Activated CD4-positive, alpha-beta T cell treated with anti-CD3 and anti-CD28 coated beads for 1 hour (primary cell): ENCODE results near the gene THRA.

ENCODE experiments used
- DNase-seq: peaks from one replicate; pipeline ENCODE4 v3.0.0-alpha.2; 2020

Gene THRA

GRCh38 chr17:40026816-40027613 is 35.8 kb upstream of the THRA start:
- DNase-seq = peak; percentile 62

DNA sequence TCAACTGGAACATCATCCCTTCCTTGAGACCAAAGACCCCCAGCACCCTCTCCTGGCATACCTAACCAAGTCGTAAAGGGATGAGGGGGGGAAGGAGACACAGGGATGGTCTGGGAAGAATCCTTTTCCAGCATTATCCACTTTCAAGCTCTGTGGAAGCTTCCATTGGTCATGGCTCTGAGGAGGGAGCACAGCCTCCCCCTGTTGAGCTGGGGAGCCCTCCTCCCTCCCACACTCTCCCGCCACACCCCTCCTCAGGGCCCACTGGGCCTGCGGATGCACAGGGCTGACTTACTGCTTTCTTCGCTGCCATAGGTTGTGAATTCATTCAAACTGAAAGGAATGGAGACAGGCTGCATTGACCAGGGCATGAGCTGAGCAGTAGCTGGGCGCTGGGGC is 35.2 kb upstream of the THRA start:
- DNase-seq = no peak

- no peak for DNase-seq
Observed at GRCh38 chr17:40028595-40028994, 34.2 kb upstream of the THRA start.

DNA sequence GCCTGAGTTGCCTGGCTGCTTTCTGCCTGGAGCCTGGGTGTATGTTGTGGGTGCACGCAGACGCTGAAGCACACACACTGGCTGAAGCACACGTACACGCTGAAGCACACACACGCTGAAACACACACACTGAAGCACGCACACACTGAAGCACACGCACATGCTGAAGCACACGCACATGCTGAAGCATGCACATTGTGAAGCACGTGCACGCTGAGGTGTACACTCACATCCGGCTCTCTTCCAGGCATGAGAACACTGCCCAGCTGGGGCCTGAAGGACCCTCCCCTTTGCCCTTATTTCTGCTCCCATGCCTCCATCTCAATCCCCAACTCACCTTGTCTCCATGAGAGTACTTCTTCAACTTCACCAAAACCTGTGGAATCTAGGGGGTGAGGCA is 31.1 kb upstream of the THRA start:
- no peak for DNase-seq

DNA sequence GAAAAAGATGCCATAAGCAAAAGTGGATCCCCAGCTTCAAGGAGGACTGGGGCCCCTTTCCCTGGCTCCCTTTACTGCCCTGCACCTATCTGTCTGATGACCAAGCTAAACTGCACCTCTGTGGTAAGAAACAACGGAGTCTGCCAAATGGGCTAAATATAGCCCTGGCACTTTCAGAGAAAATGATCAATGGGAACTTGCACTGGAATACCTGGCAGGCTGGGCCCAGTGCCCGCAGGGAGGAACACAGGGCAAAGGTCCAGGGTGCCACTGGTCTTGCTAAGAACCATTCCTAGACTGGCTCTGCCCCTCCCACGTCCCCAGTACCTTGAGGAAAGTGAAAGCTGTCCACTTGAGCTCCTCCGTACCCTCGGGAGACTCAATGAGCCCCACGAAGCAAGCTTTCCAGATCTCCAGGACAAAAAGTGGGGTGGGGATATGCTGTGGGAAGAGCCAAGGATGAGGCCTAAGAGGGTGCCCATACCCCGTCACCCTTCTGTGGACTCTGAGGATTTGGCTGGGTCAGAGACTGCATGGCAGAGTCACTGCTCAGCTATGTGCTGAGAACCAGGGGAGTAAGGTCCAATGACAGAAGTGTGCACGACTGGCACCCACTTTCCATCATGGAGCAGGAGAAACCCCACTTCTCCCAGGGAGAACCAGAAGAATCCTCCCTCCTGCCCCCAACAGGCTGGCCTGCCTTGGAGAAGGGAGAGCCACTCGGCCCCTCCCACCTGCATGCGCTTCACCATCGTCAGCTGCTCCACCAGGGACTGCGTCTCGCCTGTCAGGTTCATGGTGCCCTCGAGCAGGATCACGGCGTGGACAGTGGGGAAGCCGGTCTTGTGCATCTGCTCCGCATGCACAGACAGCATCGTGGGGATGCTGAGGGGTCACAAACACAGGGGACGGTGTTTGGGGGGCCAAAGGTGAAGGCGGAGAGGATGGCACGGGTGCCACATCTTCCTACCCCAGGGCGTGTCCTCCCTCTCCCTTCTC is 30.1 kb upstream of the THRA start:
- no peak for DNase-seq

DNA sequence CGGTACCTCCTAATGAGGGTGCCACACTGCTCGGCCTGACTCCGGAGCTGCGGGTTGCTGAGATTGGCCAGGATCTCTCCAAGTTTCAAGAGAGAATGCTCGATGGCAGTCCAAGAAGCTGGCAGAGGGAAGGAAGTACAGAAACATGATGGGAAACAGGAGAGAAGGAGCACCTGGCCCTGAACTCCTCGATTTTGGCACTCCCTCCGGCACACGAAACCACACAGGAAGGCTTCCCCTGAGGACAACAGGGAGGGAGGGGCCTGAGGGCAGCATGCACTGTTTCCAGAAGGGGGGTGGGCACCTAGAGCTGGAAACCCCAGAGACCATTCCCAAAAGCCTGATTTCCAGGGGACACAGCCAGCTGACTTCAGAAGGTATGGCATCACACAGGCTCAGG is 29.4 kb upstream of the THRA start:
- DNase-seq = no peak

- no peak for DNase-seq
Observed at GRCh38 chr17:40034426-40035161, 28.2 kb upstream of the THRA start.

GRCh38 chr17:40035162-40035559 is 27.6 kb upstream of the THRA start:
- no peak for DNase-seq

GRCh38 chr17:40038882-40039513 is 23.8 kb upstream of the THRA start:
- DNase-seq = no peak

DNA sequence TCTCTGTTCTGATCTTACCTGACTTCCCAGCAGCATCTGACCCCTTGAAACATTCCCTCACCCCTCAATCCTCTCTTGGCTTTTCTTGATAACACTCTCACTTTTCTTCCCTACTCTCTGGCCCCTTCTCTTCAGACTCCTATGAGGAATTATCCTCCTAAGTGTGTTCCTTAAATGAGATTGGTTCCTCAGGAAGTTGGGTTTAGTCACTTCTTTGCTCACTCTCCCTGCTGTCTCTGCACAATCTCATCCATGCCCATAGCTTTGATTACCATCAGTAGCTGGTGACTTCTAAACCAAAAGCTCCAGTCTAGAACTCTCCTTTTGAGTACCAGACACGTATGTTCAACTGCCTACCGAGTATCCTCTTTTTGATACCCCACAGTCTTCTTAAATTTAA is 21.6 kb upstream of the THRA start:
- DNase-seq = no peak

DNA sequence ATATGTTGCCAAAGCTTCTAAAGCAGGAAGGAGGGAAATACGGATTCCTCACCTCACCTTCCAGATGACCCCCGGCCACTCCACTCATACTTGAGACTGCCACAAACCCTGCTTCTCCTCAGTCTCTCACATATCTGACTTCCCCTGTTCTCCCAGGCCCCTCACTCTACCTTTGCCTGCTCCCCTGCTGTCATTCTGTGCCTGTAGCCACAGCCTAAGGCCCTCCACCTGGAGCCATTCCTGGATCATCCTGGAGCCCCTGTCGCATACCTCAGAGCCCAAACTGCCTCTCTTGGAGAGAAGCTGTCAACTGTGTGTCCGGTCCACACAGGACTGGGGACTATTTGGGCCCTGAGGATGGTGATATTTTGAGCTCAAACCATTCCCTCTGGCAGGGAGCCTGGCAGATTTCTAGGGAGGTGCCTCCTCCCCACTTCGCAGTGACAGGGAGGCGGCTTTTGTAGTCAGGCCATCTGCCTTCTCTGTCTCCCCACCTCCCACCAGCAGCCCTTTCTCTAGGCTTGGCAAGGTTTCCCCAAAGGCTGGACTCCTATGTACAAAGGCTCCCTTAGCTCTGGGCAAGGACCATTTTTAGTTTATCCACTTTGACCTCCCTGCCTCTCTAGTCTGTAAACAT is 6.3 kb upstream of the THRA start:
- DNase-seq = no peak

DNA sequence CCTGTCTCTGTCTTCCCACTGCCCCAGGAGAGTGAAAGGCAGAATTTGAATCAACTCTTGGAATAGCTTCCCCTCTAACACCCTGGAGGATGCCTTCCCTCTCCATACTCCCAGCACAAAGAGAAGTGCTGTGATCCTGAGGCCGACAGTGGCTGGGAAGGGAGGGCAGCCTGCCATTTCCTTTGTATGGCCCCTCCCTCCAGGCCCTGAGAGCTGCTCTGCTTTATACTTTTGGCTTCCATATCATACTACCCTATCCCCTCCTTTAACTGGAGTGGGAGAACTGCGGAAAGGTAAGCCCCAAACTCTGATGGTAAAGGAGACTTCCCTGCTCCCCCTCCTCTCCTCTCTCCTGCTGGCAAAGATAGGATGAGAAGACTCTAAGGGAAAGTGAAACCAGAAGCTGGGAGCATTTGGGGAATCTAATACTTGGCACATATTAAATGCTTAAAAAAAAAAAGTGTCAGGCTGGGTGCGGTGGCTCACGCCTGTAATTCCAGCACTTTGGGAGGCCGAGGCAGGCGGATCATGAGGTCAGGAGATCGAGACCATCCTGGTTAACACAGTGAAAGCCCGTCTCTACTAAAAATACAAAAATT is 4.5 kb upstream of the THRA start:
- DNase-seq = no peak

GRCh38 chr17:40058865-40059264 is 3.9 kb upstream of the THRA start:
- DNase-seq = no peak

DNA sequence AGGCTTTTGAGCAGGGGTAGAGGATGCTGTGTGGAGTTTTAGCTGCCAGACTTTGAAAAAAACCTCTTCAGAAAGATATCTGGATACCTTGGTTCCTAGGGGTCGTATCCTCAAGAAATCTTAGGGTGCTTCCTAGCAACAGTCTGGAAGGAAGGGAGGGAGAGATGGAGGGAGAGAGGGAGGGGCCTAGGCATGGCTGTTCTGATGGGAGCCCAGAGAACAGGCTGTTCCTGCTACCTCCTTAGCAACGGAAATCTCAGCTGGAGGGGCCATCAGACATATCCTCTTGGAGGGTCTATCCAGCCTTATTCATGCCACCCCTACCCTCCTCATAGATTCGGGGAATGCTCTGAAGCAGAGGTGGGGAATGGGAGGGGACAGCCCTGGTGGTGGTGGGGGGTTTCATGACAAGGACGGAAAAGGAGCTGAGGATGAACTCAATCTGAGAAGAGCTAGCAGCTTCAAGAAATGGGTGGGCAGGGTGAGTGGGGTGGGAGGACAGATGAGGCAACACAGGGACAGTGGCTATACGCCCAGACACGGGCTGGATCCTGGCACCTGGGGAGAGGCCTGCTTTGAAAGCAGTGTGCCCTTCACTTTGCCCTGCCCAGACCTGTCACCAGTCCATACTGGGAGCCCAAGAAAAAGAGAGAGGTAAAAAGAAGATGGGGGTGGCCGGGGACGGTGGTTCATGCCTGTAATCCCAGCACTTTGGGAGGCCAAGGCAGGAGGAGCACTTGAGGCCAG is 2.9 kb upstream of the THRA start:
- no peak for DNase-seq

DNA sequence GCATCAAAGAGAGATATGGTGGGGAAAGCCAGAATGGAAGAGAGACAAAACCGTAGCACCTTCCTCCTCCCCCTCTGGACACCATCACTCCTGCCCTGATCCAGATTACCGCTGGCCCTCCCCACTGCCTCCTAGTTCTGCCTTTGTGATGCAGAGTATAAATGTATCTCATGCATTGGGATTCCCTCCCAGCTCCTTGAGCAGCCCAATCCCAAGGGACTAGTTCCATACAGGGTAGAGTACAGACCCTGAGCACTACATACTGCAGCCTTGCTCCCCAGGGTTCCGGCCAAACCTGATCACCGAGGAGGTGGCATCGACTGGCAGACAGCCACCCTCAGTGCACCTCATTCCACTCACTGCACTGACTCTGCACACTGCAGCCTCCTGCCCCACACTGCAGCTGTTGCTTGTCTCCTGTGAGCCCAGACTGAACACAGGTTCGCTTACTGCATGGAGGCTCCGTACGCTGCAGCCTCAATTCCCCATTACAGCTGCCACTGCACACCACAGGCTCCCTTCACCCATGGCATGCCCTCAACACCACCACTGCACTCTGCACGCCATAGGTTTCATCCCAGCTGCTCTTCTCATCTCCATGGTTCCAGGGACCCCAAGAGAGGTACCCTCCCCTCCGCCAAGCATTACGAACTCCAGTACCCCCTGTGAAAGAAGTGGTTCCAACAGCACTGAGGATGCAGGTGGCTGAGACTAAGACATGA is 1.7 kb upstream of the THRA start:
- DNase-seq = no peak

DNA sequence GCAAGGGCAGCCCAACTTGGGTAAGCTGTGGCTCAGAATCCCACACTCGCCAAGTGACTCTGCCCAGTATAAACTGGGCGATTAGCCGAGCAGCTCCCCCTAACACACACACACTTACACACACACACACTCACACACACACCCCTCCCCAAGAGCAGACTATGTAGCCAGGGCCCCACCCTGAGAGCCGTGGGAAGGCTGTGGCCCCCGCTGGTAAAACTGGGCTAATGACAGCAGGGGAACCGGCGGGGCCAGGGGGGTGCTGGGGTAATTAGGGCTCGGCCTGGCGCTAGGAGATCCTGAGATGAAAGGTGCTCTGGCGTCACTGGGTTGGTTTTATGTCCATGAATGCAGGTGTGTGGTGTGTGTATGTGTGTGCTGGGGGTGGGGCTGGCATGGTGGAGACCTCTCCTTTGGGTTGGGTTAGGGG is 1.1 kb upstream of the THRA start:
- DNase-seq = no peak

GRCh38 chr17:40063187-40063771 is 514 bp downstream of the THRA start:
- no peak for DNase-seq

GRCh38 chr17:40063901-40064531 is 1.3 kb downstream of the THRA start:
- no peak for DNase-seq
